ENCODE measurements around the gene SNAP25. TPM values are rescaled to one million over a fixed set of nuclear protein-coding genes. Genes with fewer than 3 reads are reported as not detected.

Gene SNAP25
- total and polyA plus RNA-seq, 8 donors, result 1.5 to 11.7 (median 6.8) TPM

GRCh38 chr20:10300582-10301446 is 82.2 kb downstream of the SNAP25 start:
- no peak for DNase-seq
- H3K9me3 ChIP-seq, result no peaks in the 10 kb centered on the region

GRCh38 chr20:10303852-10304251 is 85.2 kb downstream of the SNAP25 start:
- DNase-seq, result no peak
- H3K4me3 ChIP-seq, result no peak overlapping the region
- ATAC-seq, result no peak
- no peaks in the 10 kb centered on the region for H3K4me1 ChIP-seq
- no peaks in the 10 kb centered on the region for H3K36me3 ChIP-seq
- intact Hi-C loops (cut with DNase I), result no loop called here
- no peaks in the 10 kb centered on the region for H3K9me3 ChIP-seq
- no peak overlapping the region for H3K27ac ChIP-seq
- H3K27me3 ChIP-seq, result no peaks in the 10 kb centered on the region
- no peak for TF ChIP-seq CTCF (IDR thresholded peaks at IDR 0.05)

More at GRCh38 chr20:10300582-10301446, 82.2 kb downstream of the SNAP25 start:
- H3K36me3 ChIP-seq, result no peaks in the 10 kb centered on the region
- no peak overlapping the region for H3K4me3 ChIP-seq
- intact Hi-C loops (cut with DNase I), result no loop called here
- TF ChIP-seq CTCF (IDR thresholded peaks at IDR 0.05), result no peak
- no peak overlapping the region for H3K27ac ChIP-seq
- H3K4me1 ChIP-seq, result no peaks in the 10 kb centered on the region
- H3K27me3 ChIP-seq, result no peaks in the 10 kb centered on the region
- ATAC-seq, result no peak

GRCh38 chr20:10304471-10305046 is 85.9 kb downstream of the SNAP25 start:
- Histone ChIP-seq H3K4me3 (no peak overlapping the region), H3K27me3 (no peaks in the 10 kb centered on the region), H3K27ac (no peak overlapping the region), H3K9me3 (no peaks in the 10 kb centered on the region), H3K4me1 (no peaks in the 10 kb centered on the region), H3K36me3 (no peaks in the 10 kb centered on the region)
- DNase-seq (no peak), ATAC-seq (no peak)
- no peak for TF ChIP-seq CTCF (IDR thresholded peaks at IDR 0.05)
- intact Hi-C loops (cut with DNase I), result no loop called here

GRCh38 chr20:10306440-10307358 is 88.1 kb downstream of the SNAP25 start:
- Histone ChIP-seq H3K27ac (no peak overlapping the region), H3K27me3 (no peaks in the 10 kb centered on the region), H3K4me1 (no peaks in the 10 kb centered on the region), H3K9me3 (no peaks in the 10 kb centered on the region), H3K36me3 (no peaks in the 10 kb centered on the region), H3K4me3 (no peak overlapping the region)
- intact Hi-C loops (cut with DNase I), result no loop called here
- TF ChIP-seq CTCF (IDR thresholded peaks at IDR 0.05), result no peak
- DNase-seq (no peak), ATAC-seq (no peak)

GRCh38 chr20:10307359-10307735 is 88.7 kb downstream of the SNAP25 start:
- no peaks in the 10 kb centered on the region for H3K9me3 ChIP-seq
- ATAC-seq, result no peak
- no peak overlapping the region for H3K27ac ChIP-seq
- H3K4me3 ChIP-seq, result no peak overlapping the region
- intact Hi-C loops (cut with DNase I), result no loop called here
- H3K4me1 ChIP-seq, result no peaks in the 10 kb centered on the region
- H3K27me3 ChIP-seq, result no peaks in the 10 kb centered on the region
- DNase-seq, result no peak
- H3K36me3 ChIP-seq, result no peaks in the 10 kb centered on the region
- no peak for TF ChIP-seq CTCF (IDR thresholded peaks at IDR 0.05)
